Peyer's patch (tissue), 4 donors: ENCODE data around the gene ZBTB33.

Experiments used
- CTCF ChIP-seq, 6 experiments: fragments of 450-650 bp in 4 of 6; fragments of 200-600 bp in 2 of 6; sonication (generic) in 1 of 6; IDR thresholded peaks; one replicate each; pipeline ENCODE4 v1.5.1; 2017 to 2019; ENCODE audit warnings: antibody characterized with exemption in 6 of 6, mild to moderate bottlenecking in 3 of 6, moderate library complexity in 1 of 6
- POLR2A ChIP-seq, 2 donors: fragments of 450-650 bp; IDR thresholded peaks; one replicate each; pipeline ENCODE4 v1.5.1; 2017; ENCODE audit warnings: antibody characterized with exemption in 2 of 2, mild to moderate bottlenecking in 2 of 2, moderate library complexity in 2 of 2

DNA sequence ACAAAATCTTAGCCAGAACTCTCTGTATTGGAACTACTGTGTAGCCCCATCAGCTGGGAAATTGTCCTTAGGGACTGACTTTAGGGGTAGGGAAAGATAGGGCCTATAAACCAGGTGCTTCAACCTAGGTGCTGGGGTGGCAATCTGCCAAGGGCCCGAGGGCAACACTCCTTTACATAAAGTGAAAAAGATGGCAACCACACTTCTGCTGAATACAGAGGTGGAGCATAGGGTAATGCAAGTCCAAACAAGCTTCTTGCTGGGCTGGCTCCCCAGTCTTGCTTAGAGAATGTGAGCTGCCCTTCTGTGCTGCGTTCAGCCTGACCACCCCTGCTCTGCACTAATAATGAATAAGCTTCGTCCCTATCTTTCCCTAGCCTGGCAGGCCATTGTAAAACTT, 9.8 kb downstream of the ZBTB33 start:
- TF ChIP-seq CTCF (IDR thresholded peaks at IDR 0.05): no peak
- TF ChIP-seq POLR2A (IDR thresholded peaks at IDR 0.05): no peak
